Smooth muscle cell (in vitro differentiated cells): Measurements from ENCODE around the gene STARD13. TPM values are rescaled to one million over a fixed set of nuclear protein-coding genes. Genes with fewer than 3 reads are reported as not detected.

Source experiments
- DNase-seq: peaks from one replicate; lab custom pipeline; 2025; ENCODE audit not compliant: unreplicated experiment; lab: John Stamatoyannopoulos, UW
- H2AFZ ChIP-seq: fragments of 200-600 bp; sonication (generic); 2 replicates; pipeline ENCODE4 v1.6.0; 2016; ENCODE audit warnings: antibody characterized with exemption, low read depth, mild to moderate bottlenecking
- H3F3A ChIP-seq: fragments of 200-600 bp; sonication (generic); 2 replicates; pipeline ENCODE4 v1.6.0; 2017; ENCODE audit warnings: antibody characterized with exemption, low read depth
- H3K27ac ChIP-seq: fragments of 200-600 bp; sonication (generic); 2 replicates; pipeline ENCODE4 v1.5.1; 2016; ENCODE audit warnings: low read depth, mild to moderate bottlenecking
- H3K27me3 ChIP-seq: fragments of 200-600 bp; sonication (generic); 2 replicates; pipeline ENCODE4 v1.6.1; 2016; ENCODE audit warnings: low read depth, mild to moderate bottlenecking
- H3K36me3 ChIP-seq: fragments of 200-600 bp; sonication (generic); 2 replicates; pipeline ENCODE4 v1.5.1; 2016; ENCODE audit warnings: low read depth
- H3K4me1 ChIP-seq: fragments of 200-600 bp; sonication (generic); 2 replicates; pipeline ENCODE4 v1.5.1; 2016; ENCODE audit warnings: low read depth
- H3K4me2 ChIP-seq: fragments of 200-600 bp; sonication (generic); 2 replicates; pipeline ENCODE4 v1.6.0; 2016; ENCODE audit warnings: mild to moderate bottlenecking
- H3K4me3 ChIP-seq: fragments of 200-600 bp; sonication (generic); 2 replicates; pipeline ENCODE4 v1.5.1; 2016; ENCODE audit warnings: mild to moderate bottlenecking
- H3K79me2 ChIP-seq: fragments of 200-600 bp; sonication (generic); 2 replicates; pipeline ENCODE4 v1.6.0; 2016; ENCODE audit warnings: low read depth, mild to moderate bottlenecking
- H3K9ac ChIP-seq: fragments of 200-600 bp; sonication (generic); 2 replicates; pipeline ENCODE4 v1.6.0; 2016; ENCODE audit warnings: low read depth
- H3K9me3 ChIP-seq: fragments of 200-600 bp; sonication (generic); replicated peaks from 2 replicates; pipeline ENCODE4 v1.5.1; 2016; ENCODE audit warnings: low read depth
- H4K20me1 ChIP-seq: fragments of 200-600 bp; sonication (generic); 2 replicates; pipeline ENCODE4 v1.6.0; 2016; ENCODE audit warnings: low read depth
- CTCF ChIP-seq: fragments of 200-600 bp; sonication (generic); IDR thresholded peaks from 2 replicates; pipeline ENCODE4 v1.5.1; 2017; ENCODE audit warnings: borderline replicate concordance, mild to moderate bottlenecking, antibody characterized with exemption; ENCODE audit not compliant: insufficient read depth, poor library complexity, severe bottlenecking
- WGBS: methylation state at CpG from one replicate; pipeline ENCODE4 v1.1.7; 2016; ENCODE audit warnings: low lambda C conversion rate; 5-methylcytosine and 5-hydroxymethylcytosine counted together
- polyA plus RNA-seq: library from polyadenylated mRNA; unstranded; fragments of >200 nt; fragmentation: Nextera tagmentation; extraction: Ambion mirVana; gene quantifications from 2 replicates; pipeline ENCODE4 v1.2.1, GENCODE V29; 2016
- total RNA-seq: library from RNA; depleted of rRNA; stranded (reverse); fragments of >200 nt; gene quantifications from 2 replicates; pipeline ENCODE4 v1.2.3, GENCODE V29; 2014

Gene STARD13
- total and polyA plus RNA-seq, 2 experiments from 2014 or later: 12.4 to 18.8 TPM

GRCh38 chr13:33258808-33259193 lies 26.8 kb downstream of the STARD13 start:
- Histone ChIP-seq H2AFZ (no peak overlapping the region), H3F3A (peaks cover 19% of the 10 kb centered on the region), H3K27me3 (no peaks in the 10 kb centered on the region), H3K27ac (peak overlapping the region; percentile 77), H3K36me3 (no peaks in the 10 kb centered on the region), H3K4me3 (no peak overlapping the region), H3K9me3 (no peaks in the 10 kb centered on the region), H3K79me2 (peaks cover 46% of the 10 kb centered on the region), H4K20me1 (no peaks in the 10 kb centered on the region), H3K9ac (no peak overlapping the region), H3K4me1 (peaks cover 3% of the 10 kb centered on the region), H3K4me2 (peak overlapping the region; percentile 3)
- TF ChIP-seq CTCF: no peak
- no peak for DNase-seq

DNA sequence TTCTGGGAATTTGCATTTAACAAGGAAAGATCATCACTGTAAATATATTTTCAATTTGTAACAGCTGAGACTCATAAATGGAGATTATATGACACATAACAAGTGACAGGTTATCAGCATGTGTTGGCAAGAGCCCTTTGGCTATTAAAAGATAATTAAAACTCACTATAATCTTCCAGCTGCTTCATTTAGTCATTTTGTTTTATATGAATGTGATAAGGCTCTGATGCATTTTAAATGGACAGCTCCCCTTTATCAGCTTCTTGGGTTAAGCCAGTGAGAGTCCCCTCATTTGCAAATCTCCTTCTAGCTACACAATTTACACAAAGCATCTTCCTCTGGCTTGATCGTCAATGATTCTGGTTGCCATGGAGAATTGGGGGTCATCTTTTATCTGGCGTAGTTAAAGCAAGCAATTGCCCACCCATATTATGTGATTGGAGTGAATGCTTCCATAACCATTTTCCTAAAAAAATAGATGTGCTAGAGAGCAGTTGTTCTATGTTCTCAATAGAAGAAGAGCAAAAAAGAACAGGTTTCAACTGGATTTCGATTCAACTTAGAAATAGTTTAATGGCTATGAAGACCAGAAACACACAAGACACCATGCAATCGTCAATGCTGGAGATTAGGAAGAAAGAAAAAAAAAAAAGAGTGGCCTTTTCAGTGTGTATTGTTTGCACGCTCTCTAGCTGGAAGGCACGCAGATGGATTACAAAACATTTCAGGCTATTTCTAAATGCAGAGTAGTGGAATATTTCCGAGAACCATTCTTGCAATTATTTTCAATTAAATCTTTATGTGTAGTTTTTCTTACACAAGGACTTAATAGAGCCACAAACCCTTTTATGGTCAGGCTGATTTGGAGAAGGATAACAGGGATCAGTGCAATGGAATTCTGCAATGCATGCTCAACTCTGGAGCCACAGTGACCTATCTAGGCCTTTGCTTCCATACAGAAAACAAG lies 27.4 kb downstream of the STARD13 start:
- WGBS: 64% methylated on average over 7 of the region's 7 CpGs
- DNase-seq: no peak
- H3K9ac ChIP-seq: peak overlapping the region; percentile 21
- no peak overlapping the region for H2AFZ ChIP-seq
- H3K27me3 ChIP-seq: no peaks in the 10 kb centered on the region
- no peaks in the 10 kb centered on the region for H3K9me3 ChIP-seq
- H3K27ac ChIP-seq: peak overlapping the region; percentile 77
- no peaks in the 10 kb centered on the region for H3K36me3 ChIP-seq
- H4K20me1 ChIP-seq: no peaks in the 10 kb centered on the region
- no peak overlapping the region for H3K4me3 ChIP-seq
- H3K79me2 ChIP-seq: peaks cover 52% of the 10 kb centered on the region
- no peak for TF ChIP-seq CTCF
- H3K4me2 ChIP-seq: peak overlapping the region; percentile 3
- H3K4me1 ChIP-seq: peaks cover 3% of the 10 kb centered on the region
- H3F3A ChIP-seq: peaks cover 19% of the 10 kb centered on the region

DNA sequence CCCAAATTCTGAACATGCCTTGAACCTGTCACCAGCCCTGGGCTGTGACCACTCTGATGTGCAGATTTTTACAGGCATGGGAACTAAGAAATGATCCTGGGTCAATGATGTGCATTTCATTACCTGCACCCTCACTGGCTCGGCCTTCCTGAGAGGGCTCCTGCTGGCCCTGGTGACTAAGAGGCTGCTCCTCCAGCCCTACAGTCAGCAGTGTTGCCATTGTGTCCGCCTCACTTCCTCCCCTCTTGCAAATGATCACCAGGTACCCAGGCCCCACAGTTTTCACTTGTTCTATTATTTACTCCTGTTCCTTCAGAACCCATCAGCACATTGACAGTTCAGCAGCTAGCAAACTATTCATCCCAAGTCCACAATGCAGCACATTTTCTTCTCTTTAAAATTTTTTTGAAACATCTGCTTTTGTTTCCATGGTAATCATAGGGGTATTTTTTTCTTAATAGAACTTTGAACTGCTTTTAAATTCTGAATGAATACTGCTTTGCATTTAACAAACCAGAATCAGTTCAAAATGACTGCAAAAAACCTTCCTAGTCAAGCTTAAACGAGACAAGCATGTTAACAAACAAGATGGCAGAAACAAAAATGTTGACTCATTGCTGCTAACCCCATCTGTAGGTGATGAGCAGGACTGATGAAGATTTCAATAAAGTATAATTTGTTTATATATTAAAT lies 29.3 kb downstream of the STARD13 start:
- no peak overlapping the region for H3K27ac ChIP-seq
- H3K79me2 ChIP-seq: peaks cover 48% of the 10 kb centered on the region
- no peak overlapping the region for H3K4me3 ChIP-seq
- TF ChIP-seq CTCF: no peak
- 92% methylated on average over 3 of the region's 3 CpGs for WGBS
- H3K4me1 ChIP-seq: peaks cover 13% of the 10 kb centered on the region
- H3K36me3 ChIP-seq: no peaks in the 10 kb centered on the region
- H3K9ac ChIP-seq: no peak overlapping the region
- H3K9me3 ChIP-seq: no peaks in the 10 kb centered on the region
- DNase-seq: no peak
- no peak overlapping the region for H2AFZ ChIP-seq
- H3K4me2 ChIP-seq: no peak overlapping the region
- H3K27me3 ChIP-seq: no peaks in the 10 kb centered on the region
- H4K20me1 ChIP-seq: no peaks in the 10 kb centered on the region
- peaks cover 20% of the 10 kb centered on the region for H3F3A ChIP-seq
